Measurements from ENCODE around the gene ALDH4A1.

Gene ALDH4A1

GRCh38 chr1:18923756-18924211, 21.4 kb upstream of the ALDH4A1 start:
- no peak for DNase-seq (ENCODE audit: insufficient read length, low spot score)

DNA sequence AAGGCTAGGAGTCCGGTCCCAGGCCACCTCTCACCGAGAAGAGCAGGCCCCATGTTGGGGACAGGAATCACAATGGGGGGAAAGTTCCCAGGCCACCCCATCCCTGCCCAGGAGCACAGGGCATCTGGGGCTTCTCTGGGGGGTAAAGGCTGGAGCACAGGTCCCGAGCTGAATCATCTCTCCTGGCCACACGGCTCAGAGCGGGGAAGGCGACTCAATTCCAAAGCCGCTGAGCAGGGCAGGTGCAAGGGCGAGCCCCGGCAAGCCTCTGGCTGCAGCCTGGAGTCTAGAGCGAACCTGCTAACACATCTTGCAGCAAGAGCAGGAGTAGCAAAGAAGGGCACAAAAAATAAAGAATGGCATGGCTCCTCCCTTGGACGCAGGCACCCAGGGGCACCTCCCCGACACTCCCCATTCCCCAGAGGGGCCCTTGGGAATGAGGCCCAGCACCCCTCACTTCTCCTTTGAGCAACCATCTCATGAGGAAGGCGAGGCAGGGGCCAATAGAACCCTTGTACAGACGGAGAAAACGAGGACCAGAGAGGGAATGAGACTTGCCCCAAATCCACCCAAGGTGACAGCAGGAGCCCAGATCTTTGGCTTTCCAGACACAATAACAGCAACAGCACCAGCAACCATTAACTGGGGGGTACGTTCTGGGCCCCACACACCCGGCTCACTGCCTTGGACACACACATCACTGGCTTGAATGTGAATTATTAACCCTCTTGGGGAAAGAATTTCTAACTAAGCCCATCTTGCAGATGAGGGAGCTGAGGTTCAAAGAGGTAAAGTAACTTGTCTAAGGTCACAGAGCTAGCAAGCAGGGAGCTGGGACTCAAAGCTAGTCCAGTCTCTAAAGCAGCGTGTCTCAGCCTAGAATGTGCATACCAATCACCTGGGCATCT, 20.7 kb upstream of the ALDH4A1 start:
- DNase-seq (ENCODE audit: insufficient read length, low spot score) (no peak), FAIRE-seq (no peak)

More at GRCh38 chr1:18923756-18924211, 21.4 kb upstream of the ALDH4A1 start:
- FAIRE-seq, result no peak

DNA sequence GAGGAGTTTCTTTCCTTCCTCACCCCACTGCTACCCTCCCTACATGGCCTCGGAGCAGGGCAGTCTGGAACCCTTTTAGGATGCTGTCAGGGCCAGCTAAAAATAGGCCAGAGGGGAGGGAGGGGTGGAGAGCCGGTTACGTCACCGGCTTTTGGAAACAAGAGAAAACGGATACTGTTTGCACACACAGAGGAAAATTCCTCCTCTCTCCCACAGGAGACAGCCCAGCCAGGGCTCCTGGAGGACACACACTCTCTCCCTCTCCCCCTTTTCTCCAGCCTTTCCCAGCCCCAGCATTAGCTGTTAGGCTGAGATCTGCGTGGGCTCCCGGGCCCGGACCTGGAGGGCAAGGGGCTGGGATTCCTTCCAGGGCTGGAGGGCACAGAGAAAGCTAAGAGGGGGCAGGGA, 20.0 kb upstream of the ALDH4A1 start:
- no peak for FAIRE-seq

GRCh38 chr1:18921516-18922251, 19.3 kb upstream of the ALDH4A1 start:
- DNase-seq (ENCODE audit: insufficient read length, low spot score) (no peak), FAIRE-seq (peak; percentile 4)

More for the DNA sequence above, 20.0 kb upstream of the ALDH4A1 start:
- no peak for DNase-seq (ENCODE audit: insufficient read length, low spot score)

DNA sequence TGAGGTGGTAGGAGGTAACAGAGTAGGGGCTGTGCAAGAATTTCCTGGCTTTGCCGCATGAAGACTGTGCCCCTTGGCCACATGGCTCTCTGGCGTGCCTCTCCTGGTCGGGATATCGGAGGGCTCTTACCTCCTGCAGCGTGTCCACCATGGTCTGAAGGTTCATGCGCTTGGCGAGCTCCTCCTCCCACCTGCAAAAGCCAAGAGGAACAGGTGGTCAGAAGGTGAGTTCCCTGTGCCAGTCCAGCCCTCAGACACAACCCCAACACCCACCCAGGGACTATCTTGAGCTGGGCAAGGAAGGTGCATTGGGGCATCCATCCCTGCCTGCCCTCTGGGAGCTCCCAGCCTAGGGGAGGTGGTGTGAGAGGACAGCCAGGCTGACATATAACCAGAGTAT, 18.6 kb upstream of the ALDH4A1 start:
- FAIRE-seq (no peak), DNase-seq (ENCODE audit: insufficient read length, low spot score) (no peak)

DNA sequence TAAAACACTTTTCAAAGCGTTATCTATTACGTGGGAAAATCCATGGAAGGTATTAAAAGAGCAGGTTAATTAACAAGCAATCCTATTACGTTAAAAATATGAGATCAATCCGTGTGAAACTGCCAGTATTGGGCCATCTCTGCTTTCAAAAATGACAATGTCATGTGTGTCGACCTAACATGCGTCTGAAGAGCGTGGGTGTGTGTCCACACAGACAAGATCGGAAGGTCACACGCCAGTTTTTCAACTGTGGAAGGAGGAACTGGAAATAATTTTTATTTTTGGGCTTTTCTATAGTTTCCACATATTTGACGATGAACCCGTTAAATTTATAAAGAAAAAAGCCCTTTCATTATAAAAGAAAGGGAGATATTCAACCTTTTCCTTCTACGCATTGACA, 17.6 kb upstream of the ALDH4A1 start:
- FAIRE-seq (no peak), DNase-seq (ENCODE audit: insufficient read length, low spot score) (no peak)

- no peak for DNase-seq (ENCODE audit: insufficient read length, low spot score)
- no peak for FAIRE-seq
Measured at GRCh38 chr1:18919197-18919905, 17.0 kb upstream of the ALDH4A1 start.

GRCh38 chr1:18918417-18918816, 16.1 kb upstream of the ALDH4A1 start:
- DNase-seq (ENCODE audit: insufficient read length, low spot score) (no peak), FAIRE-seq (no peak)

DNA sequence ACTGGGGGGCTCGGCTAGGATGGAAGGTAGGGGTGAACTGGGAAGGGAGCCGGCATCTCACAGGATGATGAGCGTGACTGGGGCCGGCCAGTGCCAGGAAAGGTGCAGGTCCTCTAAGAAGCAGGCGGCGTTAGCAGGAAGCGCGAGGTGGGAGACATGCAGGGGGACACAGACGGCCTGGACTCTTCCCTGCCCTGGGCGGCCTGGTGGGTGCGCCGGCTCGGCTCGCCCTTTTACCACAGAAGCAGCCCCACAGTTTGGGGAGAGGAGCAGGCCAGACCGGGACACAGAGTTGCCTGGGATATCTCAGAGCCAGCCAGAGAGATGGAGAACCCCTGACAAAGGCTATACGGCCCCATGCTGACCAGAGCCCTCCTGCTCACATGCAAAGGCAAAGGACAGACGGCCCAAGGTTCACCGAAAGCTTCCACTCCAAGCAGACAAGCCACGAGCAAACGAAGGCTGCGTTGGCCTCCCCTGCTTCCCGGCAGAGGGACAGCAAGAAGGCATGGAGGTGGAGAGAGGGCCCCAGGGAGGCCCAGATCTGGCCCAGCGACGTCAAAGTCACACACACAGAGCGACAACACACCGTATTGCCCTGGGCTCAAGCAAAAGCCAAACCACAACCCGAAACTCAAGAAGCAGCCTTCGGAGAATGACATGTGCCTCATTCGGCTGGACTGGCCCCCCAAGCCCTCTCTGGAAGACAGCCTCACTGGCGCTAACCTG, 14.9 kb upstream of the ALDH4A1 start:
- DNase-seq (ENCODE audit: insufficient read length, low spot score), result no peak

DNA sequence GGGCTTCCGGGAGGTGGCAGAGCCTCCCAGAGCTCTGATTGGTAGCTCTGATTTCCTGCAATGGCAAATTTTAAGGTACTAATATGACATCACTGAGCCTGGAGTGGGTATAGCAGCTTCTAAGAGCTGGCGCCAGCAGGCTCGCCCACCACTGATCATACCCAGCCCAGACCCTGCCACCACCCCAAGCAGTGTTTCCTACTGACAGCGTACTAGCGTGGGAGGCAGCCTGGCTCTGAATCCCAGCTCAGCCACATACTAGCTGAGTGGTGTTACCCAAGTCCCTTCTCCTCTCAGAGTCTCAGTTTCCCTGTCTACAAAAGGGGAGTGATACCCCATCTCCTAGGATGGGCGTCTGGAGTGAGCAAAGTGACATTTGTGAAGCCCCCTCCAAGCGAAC, 13.0 kb upstream of the ALDH4A1 start:
- no peak for DNase-seq (ENCODE audit: insufficient read length, low spot score)
- FAIRE-seq, result no peak

More for the DNA sequence above, 14.9 kb upstream of the ALDH4A1 start:
- FAIRE-seq, result no peak

GRCh38 chr1:18913065-18913835, 10.9 kb upstream of the ALDH4A1 start:
- FAIRE-seq (peak; percentile 9), DNase-seq (ENCODE audit: insufficient read length, low spot score) (peak; percentile 85)

- no peak for DNase-seq (ENCODE audit: insufficient read length, low spot score)
- no peak for FAIRE-seq
Measured at GRCh38 chr1:18912550-18912949, 10.2 kb upstream of the ALDH4A1 start.

DNA sequence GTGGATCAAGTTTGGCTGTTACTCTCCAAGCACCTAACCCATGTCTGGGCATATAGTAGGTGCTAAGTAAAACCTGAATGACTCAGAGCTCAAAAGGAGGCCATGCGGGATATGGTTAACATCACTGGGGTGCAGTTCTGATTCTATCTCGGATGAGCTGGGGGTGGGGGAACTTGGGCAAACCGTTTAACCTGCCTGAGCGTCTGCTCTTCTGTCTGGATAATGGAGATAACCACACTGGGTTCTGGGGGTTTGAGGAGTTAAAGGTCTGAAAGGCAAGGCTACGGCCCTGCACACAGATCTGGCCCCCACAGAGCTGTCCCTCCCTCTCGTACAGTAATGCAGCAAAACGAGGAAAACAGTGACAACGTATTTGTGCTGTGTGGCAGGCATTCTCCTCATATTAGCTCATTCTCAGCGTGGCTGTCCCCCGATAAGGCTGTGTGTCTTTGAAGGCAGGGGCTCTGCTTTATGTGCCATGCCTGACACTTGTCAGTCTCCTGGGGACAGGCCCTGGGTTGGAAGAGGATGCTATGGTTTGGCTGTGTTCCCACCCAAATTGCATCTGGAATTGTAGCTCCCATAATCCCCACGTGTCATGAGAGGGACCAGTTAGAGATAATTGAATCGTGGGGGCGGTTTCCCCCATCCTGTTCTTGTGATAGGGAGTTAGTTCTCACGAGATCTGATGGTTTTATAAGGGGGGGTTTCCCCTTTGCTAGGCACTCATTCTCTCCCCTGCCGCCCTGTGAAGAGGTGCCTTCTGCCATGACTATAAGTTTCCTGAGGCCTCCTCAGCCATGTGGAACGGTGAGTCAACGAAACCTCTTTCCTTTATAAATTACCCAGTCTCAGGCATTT, 6.8 kb upstream of the ALDH4A1 start:
- FAIRE-seq, result no peak
- no peak for DNase-seq (ENCODE audit: insufficient read length, low spot score)

DNA sequence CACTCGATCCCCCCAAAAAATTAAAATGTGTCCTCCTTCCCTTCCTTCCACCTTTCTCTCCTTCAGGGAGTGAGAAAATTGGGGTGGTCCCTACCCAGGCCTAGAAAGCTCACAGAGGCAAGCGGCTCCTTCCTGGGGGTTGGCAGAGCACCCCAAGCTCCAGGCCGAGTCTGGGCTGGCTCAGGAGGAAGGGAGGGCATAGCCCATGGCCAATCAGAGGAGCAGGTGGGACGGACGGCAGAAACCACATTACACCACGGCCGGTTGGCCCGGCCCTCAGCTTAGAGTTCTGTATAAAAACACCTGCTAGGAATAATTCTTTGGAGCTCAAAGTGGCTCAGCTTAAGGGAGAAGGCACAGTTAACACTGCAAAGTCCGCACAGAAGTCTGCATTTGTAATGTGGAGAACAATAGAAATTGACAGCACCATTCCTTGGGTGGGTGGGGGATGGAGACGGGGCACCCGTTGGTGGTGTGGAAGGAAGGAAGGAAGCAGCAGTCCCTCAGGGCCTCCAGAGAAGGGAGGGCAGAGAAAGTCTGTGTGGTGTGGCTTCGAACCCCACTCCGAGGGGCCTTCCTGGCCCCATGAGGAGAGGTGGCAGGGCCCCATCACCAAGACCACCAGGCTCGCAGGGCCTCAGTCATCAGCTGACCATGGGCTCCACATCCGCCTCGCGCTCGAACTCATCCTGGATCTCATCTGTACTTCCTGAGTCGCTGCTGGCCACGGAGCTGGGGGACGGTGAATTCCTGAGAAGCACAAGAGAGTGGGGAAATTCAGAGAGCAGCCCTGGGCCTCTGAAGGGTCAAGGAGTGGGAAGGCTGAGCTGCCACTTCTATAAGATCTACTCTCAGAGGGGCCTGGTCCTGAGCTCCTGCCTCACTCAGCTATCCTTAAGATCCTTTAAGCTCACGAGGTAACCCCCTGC, 5.8 kb upstream of the ALDH4A1 start:
- DNase-seq (ENCODE audit: insufficient read length, low spot score) (no peak), FAIRE-seq (no peak)

GRCh38 chr1:18907021-18907916, 4.9 kb upstream of the ALDH4A1 start:
- no peak for FAIRE-seq
- DNase-seq (ENCODE audit: insufficient read length, low spot score), result peak; percentile 29

GRCh38 chr1:18903291-18903756, 969 bp upstream of the ALDH4A1 start:
- no peak for DNase-seq (ENCODE audit: insufficient read length, low spot score)
- no peak for FAIRE-seq
